Astrocyte (in vitro differentiated cells and primary cell): Measurements from ENCODE around the gene PTBP2. TPM values are rescaled to one million over a fixed set of nuclear protein-coding genes. Genes with fewer than 3 reads are reported as not detected.

Experiments
- DNase-seq: peaks from one replicate; pipeline ENCODE4 v3.0.0-alpha.2; 2010; ENCODE audit warnings: low read depth
- FAIRE-seq: peaks from 2 replicates; lab custom pipeline; 2011; peaks lifted over from hg19 to GRCh38; lab: Jason Lieb, UNC
- H2AFZ ChIP-seq: 2 replicates; pipeline ENCODE4 v1.6.0; 2012; ENCODE audit warnings: low read depth, low read length, inconsistent platforms
- H3K27ac ChIP-seq: 2 replicates; pipeline ENCODE4 v1.5.1; 2011; ENCODE audit warnings: low read depth, low read length, inconsistent platforms
- H3K27me3 ChIP-seq: 2 replicates; pipeline ENCODE4 v1.6.0; 2011; ENCODE audit warnings: low read length, inconsistent platforms; ENCODE audit not compliant: insufficient read depth
- H3K36me3 ChIP-seq: 2 replicates; pipeline ENCODE4 v1.5.1; 2011; ENCODE audit warnings: low read length, inconsistent platforms; ENCODE audit not compliant: insufficient read depth
- H3K4me1 ChIP-seq: 2 replicates; pipeline ENCODE4 v1.5.1; 2011; ENCODE audit warnings: low read length, inconsistent platforms; ENCODE audit not compliant: insufficient read depth
- H3K4me2 ChIP-seq: 2 replicates; pipeline ENCODE4 v1.6.0; 2012; ENCODE audit warnings: low read length, inconsistent platforms
- H3K4me3 ChIP-seq: 2 replicates; pipeline ENCODE4 v1.5.1; 2011; ENCODE audit warnings: low read depth, mild to moderate bottlenecking, low read length, inconsistent platforms; ENCODE audit not compliant: insufficient read depth
- H3K79me2 ChIP-seq: 2 replicates; pipeline ENCODE4 v1.6.0; 2012; ENCODE audit warnings: mild to moderate bottlenecking, low read length, inconsistent platforms; ENCODE audit not compliant: insufficient read depth
- H3K9ac ChIP-seq: 2 replicates; pipeline ENCODE4 v1.6.0; 2012; ENCODE audit warnings: mild to moderate bottlenecking, low read length, inconsistent platforms
- H3K9me3 ChIP-seq: 2 replicates; pipeline ENCODE4 v1.5.1; 2012; ENCODE audit warnings: low read depth, mild to moderate bottlenecking, low read length, inconsistent platforms; ENCODE audit not compliant: insufficient read depth
- H4K20me1 ChIP-seq: 2 replicates; pipeline ENCODE4 v1.6.0; 2012; ENCODE audit warnings: low read length, inconsistent platforms; ENCODE audit not compliant: insufficient read depth
- H3K27ac Mint-ChIP-seq: one replicate; pipeline ENCODE4 v1.8.0; 2021; ENCODE audit warnings: mild to moderate bottlenecking, mixed read lengths; ENCODE audit not compliant: unreplicated experiment
- H3K27me3 Mint-ChIP-seq: one replicate; pipeline ENCODE4 v1.8.0; 2021; ENCODE audit warnings: low read depth, mixed read lengths; ENCODE audit not compliant: unreplicated experiment
- H3K36me3 Mint-ChIP-seq: one replicate; pipeline ENCODE4 v1.8.0; 2021; ENCODE audit warnings: low read depth, mixed read lengths; ENCODE audit not compliant: unreplicated experiment
- H3K4me1 Mint-ChIP-seq: one replicate; pipeline ENCODE4 v1.8.0; 2021; ENCODE audit warnings: low read depth, mixed read lengths; ENCODE audit not compliant: unreplicated experiment
- H3K4me3 Mint-ChIP-seq: one replicate; pipeline ENCODE4 v1.8.0; 2021; ENCODE audit warnings: mild to moderate bottlenecking, moderate library complexity, mixed read lengths; ENCODE audit not compliant: unreplicated experiment
- H3K9me3 Mint-ChIP-seq: one replicate; pipeline ENCODE4 v1.8.0; 2021; ENCODE audit warnings: mild to moderate bottlenecking, mixed read lengths; ENCODE audit not compliant: unreplicated experiment
- CTCF ChIP-seq: IDR thresholded peaks from 2 replicates; pipeline ENCODE4 v1.5.1; 2011; ENCODE audit warnings: low read depth, mild to moderate bottlenecking, inconsistent platforms, low read length, moderate library complexity; ENCODE audit not compliant: insufficient read depth
- EZH2 ChIP-seq: IDR thresholded peaks from 2 replicates; pipeline ENCODE4 v1.6.1; 2012; ENCODE audit warnings: mild to moderate bottlenecking, low read length, inconsistent platforms; ENCODE audit not compliant: insufficient read depth
- total RNA-seq: library from RNA; stranded (reverse); gene quantifications from 2 replicates; pipeline ENCODE4 v1.2.1, GENCODE V29; 2021

PTBP2 gene
- total RNA-seq, 1 donor from 2014 or later: 20.7 TPM

- Histone ChIP-seq H3K79me2 (peaks cover 4% of the 10 kb centered on the region), H3K36me3 (peaks cover 23% of the 10 kb centered on the region), H3K4me2 (no peak overlapping the region), H3K9ac (no peak overlapping the region), H4K20me1 (no peaks in the 10 kb centered on the region), H3K4me1 (no peaks in the 10 kb centered on the region), H3K9me3 (no peaks in the 10 kb centered on the region), H3K4me3 (no peak overlapping the region), H3K27me3 (no peaks in the 10 kb centered on the region), H2AFZ (no peak overlapping the region), H3K27ac (no peak overlapping the region)
- TF ChIP-seq EZH2 (no peak), CTCF (no peak)
- no peak overlapping the region for H3K27ac Mint-ChIP-seq
- no peak for DNase-seq
- no peak for FAIRE-seq
- no peaks in the 10 kb centered on the region for H3K27me3 Mint-ChIP-seq
- H3K4me1 Mint-ChIP-seq: peaks cover 2% of the 10 kb centered on the region
- H3K9me3 Mint-ChIP-seq: no peaks in the 10 kb centered on the region
- H3K4me3 Mint-ChIP-seq: no peak overlapping the region
- H3K36me3 Mint-ChIP-seq: peaks cover 12% of the 10 kb centered on the region
These were observed 83.1 kb downstream of the PTBP2 start for GRCh38 chr1:96804648-96805047.

- H3K27me3 Mint-ChIP-seq: no peaks in the 10 kb centered on the region
- no peaks in the 10 kb centered on the region for H4K20me1 ChIP-seq
- no peaks in the 10 kb centered on the region for H3K9me3 ChIP-seq
- no peak overlapping the region for H3K4me3 Mint-ChIP-seq
- H3K27ac ChIP-seq: no peak overlapping the region
- no peaks in the 10 kb centered on the region for H3K27me3 ChIP-seq
- DNase-seq (peak; percentile 0), FAIRE-seq (no peak)
- H3K4me3 ChIP-seq: no peak overlapping the region
- TF ChIP-seq EZH2 (no peak), CTCF (no peak)
- peaks cover 13% of the 10 kb centered on the region for H3K36me3 Mint-ChIP-seq
- H3K9ac ChIP-seq: no peak overlapping the region
- H2AFZ ChIP-seq: no peak overlapping the region
- H3K9me3 Mint-ChIP-seq: no peaks in the 10 kb centered on the region
- no peaks in the 10 kb centered on the region for H3K4me1 ChIP-seq
- H3K4me1 Mint-ChIP-seq: peaks cover 2% of the 10 kb centered on the region
- H3K4me2 ChIP-seq: no peak overlapping the region
- no peak overlapping the region for H3K27ac Mint-ChIP-seq
- peaks cover 32% of the 10 kb centered on the region for H3K36me3 ChIP-seq
- peaks cover 4% of the 10 kb centered on the region for H3K79me2 ChIP-seq
These were observed 86.6 kb downstream of the PTBP2 start for GRCh38 chr1:96808191-96808590.

GRCh38 chr1:96815914-96816313 is 94.3 kb downstream of the PTBP2 start:
- H3K79me2 ChIP-seq: no peaks in the 10 kb centered on the region

More at GRCh38 chr1:96815914-96816313, 94.3 kb downstream of the PTBP2 start:
- no peak for TF ChIP-seq CTCF
- TF ChIP-seq EZH2: no peak
- H3K9ac ChIP-seq: no peak overlapping the region
- DNase-seq: no peak
- no peak for FAIRE-seq
- H3K27me3 ChIP-seq: no peaks in the 10 kb centered on the region
- no peaks in the 10 kb centered on the region for H3K9me3 ChIP-seq
- H3K36me3 ChIP-seq: peaks cover 22% of the 10 kb centered on the region
- H3K36me3 Mint-ChIP-seq: peaks cover 4% of the 10 kb centered on the region
- H3K4me1 Mint-ChIP-seq: peaks cover 3% of the 10 kb centered on the region
- no peaks in the 10 kb centered on the region for H3K9me3 Mint-ChIP-seq
- H3K4me1 ChIP-seq: no peaks in the 10 kb centered on the region
- no peak overlapping the region for H3K4me3 Mint-ChIP-seq
- no peak overlapping the region for H3K4me3 ChIP-seq
- H3K27me3 Mint-ChIP-seq: no peaks in the 10 kb centered on the region
- no peak overlapping the region for H2AFZ ChIP-seq
- no peak overlapping the region for H3K4me2 ChIP-seq
- H3K27ac ChIP-seq: no peak overlapping the region
- H3K27ac Mint-ChIP-seq: no peak overlapping the region
- no peaks in the 10 kb centered on the region for H4K20me1 ChIP-seq
